ENCODE data around the gene UTP11. TPM values are rescaled to one million over a fixed set of nuclear protein-coding genes. Genes with fewer than 3 reads are reported as not detected.

Gene UTP11
- total RNA-seq, 2 experiments from 2014 or later, result 8.7 to 9.4 TPM

- CTCF ChIA-PET, result no interaction called here
- H3K4me3 Mint-ChIP-seq, result no peak overlapping the region
- intact Hi-C loops (cut with DNase I, micrococcal nuclease), result no loop called here
Measured at GRCh38 chr1:38034871-38035270, 22.3 kb downstream of the UTP11 start.

GRCh38 chr1:38037221-38037939 is 24.8 kb downstream of the UTP11 start:
- H3K27me3 Mint-ChIP-seq, result peaks cover 44% of the 10 kb centered on the region
- Histone ChIP-seq H3K27ac (ENCODE audit: low read depth in 1 of 2, low read length in 2 of 2) (no peak overlapping the region), H3K4me3 (ENCODE audit: low read length) (no peak overlapping the region), H3K27me3 (ENCODE audit: control insufficient read depth in 1 of 2, insufficient read depth in 2 of 2, low read length in 2 of 2) (peaks cover 21 to 25% of the 10 kb centered on the region in 2 experiments), H3K36me3 (ENCODE audit: insufficient read depth, low read length) (no peaks in the 10 kb centered on the region), H3K4me1 (ENCODE audit: insufficient read depth, low read length) (no peaks in the 10 kb centered on the region), H3K9me3 (ENCODE audit: control insufficient read depth in 1 of 2, insufficient read depth in 1 of 2, low read length in 2 of 2) (no peaks in the 10 kb centered on the region)
- CTCF ChIA-PET, result no interaction called here
- intact Hi-C loops (cut with DNase I, micrococcal nuclease), result no loop called here
- POLR2A ChIA-PET, result no interaction called here
- no peak for TF ChIP-seq CTCF (IDR thresholded peaks at IDR 0.05)
- no peaks in the 10 kb centered on the region for H3K36me3 Mint-ChIP-seq (ENCODE audit: low read depth)
- no peak overlapping the region for H3K4me3 Mint-ChIP-seq
- no peaks in the 10 kb centered on the region for H3K9me3 Mint-ChIP-seq
- ATAC-seq (ENCODE audit: poor library complexity), result no peak
- no peak overlapping the region for H3K27ac Mint-ChIP-seq
- H3K4me1 Mint-ChIP-seq (ENCODE audit: low read depth), result no peaks in the 10 kb centered on the region
- no peak for DNase-seq

More at GRCh38 chr1:38034871-38035270, 22.3 kb downstream of the UTP11 start:
- Histone ChIP-seq H3K27me3 (ENCODE audit: control insufficient read depth in 1 of 2, insufficient read depth in 2 of 2, low read length in 2 of 2) (peaks cover 1 to 4% of the 10 kb centered on the region in 2 experiments), H3K36me3 (ENCODE audit: insufficient read depth, low read length) (no peaks in the 10 kb centered on the region), H3K27ac (ENCODE audit: low read depth in 1 of 2, low read length in 2 of 2) (no peak overlapping the region), H3K4me1 (ENCODE audit: insufficient read depth, low read length) (peaks cover 16% of the 10 kb centered on the region), H3K4me3 (ENCODE audit: low read length) (no peak overlapping the region), H3K9me3 (ENCODE audit: control insufficient read depth in 1 of 2, insufficient read depth in 1 of 2, low read length in 2 of 2) (no peaks in the 10 kb centered on the region)
- H3K27me3 Mint-ChIP-seq, result peaks cover 19% of the 10 kb centered on the region
- H3K36me3 Mint-ChIP-seq (ENCODE audit: low read depth), result no peaks in the 10 kb centered on the region
- no peaks in the 10 kb centered on the region for H3K9me3 Mint-ChIP-seq
- peaks cover 14% of the 10 kb centered on the region for H3K4me1 Mint-ChIP-seq (ENCODE audit: low read depth)
- no peak overlapping the region for H3K27ac Mint-ChIP-seq
- POLR2A ChIA-PET, result no interaction called here
- TF ChIP-seq CTCF (IDR thresholded peaks at IDR 0.05), result no peak
- DNase-seq (no peak), ATAC-seq (ENCODE audit: poor library complexity) (no peak)

- intact Hi-C loops (cut with DNase I, micrococcal nuclease), result no loop called here
- Histone ChIP-seq H3K36me3 (ENCODE audit: insufficient read depth, low read length) (no peaks in the 10 kb centered on the region), H3K27ac (ENCODE audit: low read depth in 1 of 2, low read length in 2 of 2) (no peak overlapping the region), H3K4me1 (ENCODE audit: insufficient read depth, low read length) (peaks cover 6% of the 10 kb centered on the region), H3K9me3 (ENCODE audit: control insufficient read depth in 1 of 2, insufficient read depth in 1 of 2, low read length in 2 of 2) (no peaks in the 10 kb centered on the region), H3K27me3 (ENCODE audit: control insufficient read depth in 1 of 2, insufficient read depth in 2 of 2, low read length in 2 of 2) (peaks cover 35 to 40% of the 10 kb centered on the region in 2 experiments), H3K4me3 (ENCODE audit: low read length) (no peak overlapping the region)
- TF ChIP-seq CTCF (IDR thresholded peaks at IDR 0.05), result no peak
- POLR2A ChIA-PET, result no interaction called here
- Mint-ChIP-seq H3K4me3 (no peak overlapping the region), H3K9me3 (no peaks in the 10 kb centered on the region), H3K27ac (no peak overlapping the region), H3K4me1 (ENCODE audit: low read depth) (peaks cover 7% of the 10 kb centered on the region), H3K27me3 (peaks cover 57% of the 10 kb centered on the region), H3K36me3 (ENCODE audit: low read depth) (no peaks in the 10 kb centered on the region)
- CTCF ChIA-PET, result no interaction called here
- DNase-seq, result no peak
- no peak for ATAC-seq (ENCODE audit: poor library complexity)
Measured at GRCh38 chr1:38038861-38039260, 26.3 kb downstream of the UTP11 start.
